Cerebellar cortex (tissue), 1 donor: Measurements from ENCODE around the gene UBE2D3.
"Not testable (repeated sequence)": the region's sequence is repeated elsewhere in the genome, so short reads cannot be mapped to it uniquely, and the experiment has no call there.

ENCODE experiments used
- DNase-seq: peaks from one replicate; pipeline ENCODE4 v3.0.0-alpha.2; 2015; ENCODE audit warnings: low spot score

UBE2D3 gene

GRCh38 chr4:102829803-102830202 is 2.5 kb upstream of the UBE2D3 start:
- no peak for DNase-seq

DNA sequence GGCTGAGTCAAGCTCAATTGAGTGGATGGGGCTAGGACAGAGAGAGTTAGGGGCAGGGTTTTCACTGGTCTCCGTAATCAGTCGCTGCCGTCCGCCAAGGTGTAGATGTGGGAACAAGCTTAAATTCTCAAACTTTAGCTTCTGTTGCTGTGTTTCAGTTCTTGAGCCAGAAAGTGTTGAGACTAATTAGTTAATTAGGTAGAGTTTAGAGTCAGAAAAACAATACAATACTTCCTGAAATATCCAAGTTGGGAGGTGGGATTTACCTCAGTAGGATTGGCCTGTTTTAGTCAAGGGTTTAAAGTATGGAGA is 1.1 kb upstream of the UBE2D3 start:
- DNase-seq: no peak

DNA sequence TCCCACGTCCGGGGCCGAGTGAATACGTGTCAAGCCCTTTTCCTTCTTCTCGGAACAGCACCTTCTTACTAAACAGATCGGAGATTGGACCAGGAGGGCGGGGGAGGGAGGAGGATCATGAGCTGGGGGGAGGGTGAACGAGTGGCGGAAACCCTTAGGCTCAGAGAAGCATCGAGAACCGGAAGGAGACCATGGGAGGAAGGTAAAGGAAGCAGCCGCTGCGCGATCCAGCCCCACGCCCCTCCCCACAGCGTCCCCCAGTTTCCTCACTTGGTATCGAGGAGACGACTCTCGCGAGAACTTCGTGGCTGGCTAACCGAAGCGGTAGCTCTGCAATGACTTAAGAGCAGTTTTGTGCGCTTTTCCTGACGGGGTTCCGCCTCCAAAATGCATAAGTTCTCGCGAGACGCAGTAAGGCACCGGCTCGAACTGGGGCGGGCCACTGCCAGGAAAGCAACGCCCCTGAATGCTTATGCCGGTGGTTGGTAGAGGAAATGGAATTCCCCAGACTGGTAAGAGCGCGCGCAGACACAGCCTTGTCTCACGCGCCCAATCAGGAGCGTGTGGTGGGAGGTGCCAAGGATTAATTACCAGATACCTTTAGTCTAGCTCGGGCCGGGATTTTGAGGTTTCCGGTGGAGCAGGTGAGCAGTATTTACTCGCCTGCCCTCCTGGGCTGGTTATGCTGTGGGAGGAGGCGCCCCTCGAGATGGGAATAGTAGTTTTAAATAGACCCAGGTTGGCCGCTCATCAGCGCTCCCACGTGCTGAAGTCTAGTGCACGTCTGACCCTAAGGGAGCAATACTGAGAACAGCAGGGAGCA is 534 bp upstream of the UBE2D3 start:
- peak; percentile 100 for DNase-seq

GRCh38 chr4:102826105-102826889 is 1.1 kb downstream of the UBE2D3 start:
- DNase-seq: no peak

GRCh38 chr4:102825261-102826091 is 1.9 kb downstream of the UBE2D3 start:
- DNase-seq: peak; percentile 80

- DNase-seq: no peak
Measured at GRCh38 chr4:102824398-102824797, 3.0 kb downstream of the UBE2D3 start.

DNA sequence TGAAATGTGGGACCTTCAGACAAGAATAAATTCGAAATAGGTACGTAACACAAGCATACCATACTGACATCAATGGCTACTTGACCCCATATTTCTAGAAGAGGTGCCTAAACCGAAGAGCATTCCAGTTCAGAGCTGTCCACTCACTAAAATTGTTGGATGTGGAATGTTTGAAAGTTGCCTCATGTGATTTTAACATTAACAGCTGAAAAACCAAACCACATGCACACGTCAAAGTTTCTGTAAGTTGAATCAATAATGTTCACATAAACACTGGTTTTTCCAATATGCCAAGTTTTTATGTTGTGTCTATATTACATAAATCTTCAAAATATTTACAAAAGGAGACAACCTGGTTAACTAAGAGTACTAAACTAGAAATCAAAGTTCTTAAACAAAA is 3.5 kb downstream of the UBE2D3 start:
- DNase-seq: no peak

DNA sequence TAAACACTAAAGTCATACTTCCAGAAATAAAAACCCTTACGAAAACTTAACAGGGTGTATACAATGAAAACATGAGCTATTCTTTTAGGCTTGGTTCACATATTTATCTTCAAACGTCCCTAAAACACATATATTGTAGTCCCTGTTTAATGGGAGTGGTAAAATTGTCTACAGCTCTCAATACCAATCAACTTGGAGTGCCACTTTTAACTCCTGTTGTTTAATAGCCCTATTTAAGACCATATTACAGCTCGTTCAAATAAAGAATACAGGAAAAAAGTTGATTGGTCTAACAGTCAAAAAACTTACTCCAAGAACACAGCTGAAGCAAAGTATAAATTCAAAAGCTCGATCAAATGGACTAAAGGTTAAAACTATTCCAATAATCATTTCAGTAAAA is 3.9 kb downstream of the UBE2D3 start:
- no peak for DNase-seq

- DNase-seq: no peak
Measured at GRCh38 chr4:102819588-102820365, 7.6 kb downstream of the UBE2D3 start.

DNA sequence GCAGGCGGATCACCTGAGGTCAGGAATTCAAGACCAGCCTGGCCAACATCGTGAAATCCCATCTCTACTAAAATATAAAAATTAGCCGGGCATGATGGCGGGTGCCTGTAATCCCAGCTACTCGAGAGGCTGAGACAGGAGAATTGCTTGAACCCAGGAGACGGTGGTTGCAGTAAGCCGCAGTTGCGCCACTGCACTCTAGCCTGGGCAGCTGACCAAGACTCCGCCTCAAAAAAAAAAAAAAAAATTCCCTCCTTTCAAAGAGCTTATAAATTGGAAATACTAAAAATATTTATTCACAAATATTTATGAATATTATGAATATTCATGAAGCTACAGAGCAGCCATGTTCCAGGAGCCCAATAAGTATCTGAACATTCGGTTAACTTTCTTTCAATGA is 8.3 kb downstream of the UBE2D3 start:
- DNase-seq: not testable (repeated sequence)

- no peak for DNase-seq
Measured at GRCh38 chr4:102817613-102818268, 9.6 kb downstream of the UBE2D3 start.

- DNase-seq: no peak
Measured at GRCh38 chr4:102817021-102817605, 10.2 kb downstream of the UBE2D3 start.

DNA sequence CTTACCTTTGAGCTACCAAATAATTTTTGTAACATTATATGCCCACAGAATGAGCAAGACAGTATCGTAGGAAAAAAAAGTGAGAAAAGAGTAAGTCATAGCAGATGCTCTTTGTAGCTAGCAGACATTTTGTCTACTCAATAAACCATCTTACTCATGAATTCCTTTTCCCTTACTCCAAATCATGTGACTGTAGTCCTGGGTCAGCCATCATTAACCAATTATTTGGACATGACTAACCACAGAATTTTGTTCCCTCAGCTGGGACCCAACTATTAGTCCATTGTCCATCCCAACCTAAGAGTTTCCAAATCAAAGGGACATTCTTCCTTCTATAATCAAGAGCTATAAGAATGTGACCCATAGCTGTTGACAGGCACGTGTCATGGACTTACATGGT is 11.4 kb downstream of the UBE2D3 start:
- DNase-seq: no peak

DNA sequence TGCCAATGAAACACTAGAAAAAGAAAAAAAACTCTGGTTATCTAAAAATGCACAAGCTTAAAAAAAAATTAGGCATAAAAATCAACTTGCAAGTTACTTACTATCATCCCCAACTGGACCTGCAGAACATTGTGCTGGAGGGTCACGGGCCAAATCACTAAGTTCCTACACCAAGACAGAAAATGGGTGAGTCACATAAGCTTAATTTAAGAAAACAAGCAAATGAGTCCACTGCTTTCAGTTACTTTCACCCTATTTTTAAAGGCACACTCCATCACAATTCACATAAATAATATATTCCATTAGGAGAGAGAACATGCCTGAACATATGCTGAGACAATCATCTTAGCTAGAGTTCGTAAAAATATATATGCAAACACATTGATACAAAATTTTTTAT is 17.7 kb downstream of the UBE2D3 start:
- no peak for DNase-seq

- no peak for DNase-seq
Measured at GRCh38 chr4:102809190-102809589, 18.2 kb downstream of the UBE2D3 start.

GRCh38 chr4:102808009-102808408 is 19.3 kb downstream of the UBE2D3 start:
- no peak for DNase-seq

DNA sequence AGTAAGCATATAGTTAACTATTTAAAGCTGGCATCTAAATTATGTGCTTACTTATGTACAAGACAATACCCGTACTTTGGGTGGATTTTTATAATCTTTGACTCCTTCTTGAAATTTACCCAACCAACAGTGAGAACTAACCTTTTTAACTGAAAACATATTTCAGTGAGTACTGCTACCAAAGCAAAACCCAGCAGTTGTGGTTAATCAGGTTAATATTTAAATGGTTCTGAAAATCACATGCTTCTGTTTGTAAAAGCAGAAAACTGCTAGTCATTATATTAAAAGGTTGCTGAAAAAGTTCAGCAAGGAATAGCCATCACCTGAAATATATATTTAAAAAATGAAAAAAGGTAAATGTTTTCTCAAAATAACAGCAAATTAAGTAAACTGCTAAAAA is 20.0 kb downstream of the UBE2D3 start:
- no peak for DNase-seq

- DNase-seq: no peak
Measured at GRCh38 chr4:102799816-102800215, 27.5 kb downstream of the UBE2D3 start.

DNA sequence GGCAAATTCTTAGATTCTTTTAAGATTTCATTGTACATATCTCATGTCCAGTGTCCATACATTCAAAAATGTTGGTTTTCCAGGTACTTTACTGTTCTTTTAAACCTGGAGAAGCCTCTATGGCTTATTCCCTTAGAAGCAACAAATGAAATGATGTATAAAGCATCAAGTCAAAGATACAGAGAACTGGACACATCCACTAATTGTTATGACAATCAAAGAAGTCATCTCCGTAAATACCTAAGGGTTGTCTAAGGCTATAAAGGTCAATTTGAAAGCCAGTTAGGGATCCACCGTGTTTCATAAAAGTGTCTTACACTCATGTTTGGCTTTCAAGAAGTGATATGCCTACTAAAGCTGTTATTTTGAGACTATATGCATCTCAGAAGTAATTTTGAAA is 32.4 kb downstream of the UBE2D3 start:
- DNase-seq: no peak

GRCh38 chr4:102792361-102792936 is 34.9 kb downstream of the UBE2D3 start:
- no peak for DNase-seq
